GM21737 (cell line): ENCODE data around the gene ISY1.
"Not testable (repeated sequence)": the region's sequence is repeated elsewhere in the genome, so short reads cannot be mapped to it uniquely, and the experiment has no call there.

Source experiments
- ATAC-seq: cut with Tn5 transposase; IDR thresholded peaks from one replicate; pipeline ENCODE4 v1.9.1; 2021; ENCODE audit warnings: mild to moderate bottlenecking, moderate library complexity; ENCODE audit not compliant: unreplicated experiment

Gene ISY1

GRCh38 chr3:129088312-129088711 lies 72.6 kb downstream of the ISY1 start:
- ATAC-seq = not testable (repeated sequence)

DNA sequence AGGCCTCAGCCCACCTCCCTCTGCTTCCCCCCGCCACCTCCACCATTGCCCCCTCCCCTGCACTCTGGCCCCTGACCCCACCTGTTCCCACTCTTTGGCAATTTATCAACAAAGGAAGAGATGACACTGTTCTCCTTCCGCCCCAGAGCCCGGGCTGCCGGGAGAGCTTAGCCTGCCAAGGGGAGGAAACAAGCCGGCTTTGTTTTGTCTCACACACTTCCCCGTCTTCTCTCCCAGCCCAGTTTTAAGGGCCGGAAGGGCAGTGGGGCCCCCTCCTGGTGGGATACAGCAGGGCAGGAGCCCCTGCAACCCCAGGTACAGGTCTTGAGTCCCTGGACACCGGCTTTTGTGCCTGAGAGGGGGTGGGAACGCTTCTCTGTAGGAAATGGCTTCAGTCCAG lies 73.0 kb downstream of the ISY1 start:
- not testable (repeated sequence) for ATAC-seq

GRCh38 chr3:129087138-129087702 lies 73.6 kb downstream of the ISY1 start:
- no peak for ATAC-seq

- no peak for ATAC-seq
These were observed 75.0 kb downstream of the ISY1 start for GRCh38 chr3:129085818-129086217.

- ATAC-seq = no peak
These were observed 75.6 kb downstream of the ISY1 start for GRCh38 chr3:129085165-129085715.

- no peak for ATAC-seq
These were observed 76.4 kb downstream of the ISY1 start for GRCh38 chr3:129084501-129084900.

DNA sequence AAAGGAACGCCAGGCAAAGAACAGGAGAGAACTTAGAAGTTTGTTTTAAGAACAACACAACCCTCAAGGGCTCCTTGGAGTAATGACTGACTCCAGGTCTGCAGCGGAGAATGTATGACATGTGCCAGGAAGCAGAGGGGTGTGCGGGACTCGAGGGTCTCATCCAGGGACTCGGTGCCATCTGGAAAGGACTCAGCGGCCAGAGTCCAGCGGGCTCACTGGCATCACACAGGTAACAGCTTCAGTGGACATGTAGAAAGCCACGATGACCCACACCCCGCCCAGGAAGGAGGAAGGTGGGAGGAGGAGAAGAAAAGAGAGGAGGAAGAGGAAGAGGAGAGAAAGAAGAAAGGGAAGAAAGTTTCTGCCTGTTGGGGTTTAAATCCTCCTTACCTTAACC lies 78.8 kb downstream of the ISY1 start:
- no peak for ATAC-seq

- ATAC-seq = no peak
These were observed 79.4 kb downstream of the ISY1 start for GRCh38 chr3:129081503-129081902.

DNA sequence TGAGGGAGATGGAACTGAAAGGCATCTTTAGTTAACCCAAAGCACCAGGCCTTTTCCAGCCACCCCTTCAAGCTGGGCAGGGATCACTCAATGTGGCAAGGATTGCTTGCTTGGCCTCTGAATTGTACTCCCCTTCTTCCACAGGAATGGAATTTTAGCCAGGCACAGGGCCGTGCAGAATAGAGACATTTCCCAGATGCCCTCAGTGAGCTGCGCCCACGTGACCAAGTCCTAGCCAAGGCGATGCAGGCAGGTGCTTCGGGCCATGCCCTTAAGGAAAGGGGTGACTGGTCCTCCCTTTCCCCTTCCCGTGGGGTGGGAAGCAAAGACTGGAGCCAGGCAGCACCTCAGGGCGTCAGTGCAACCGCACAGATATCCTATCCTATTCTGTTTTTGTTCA lies 82.4 kb downstream of the ISY1 start:
- ATAC-seq = no peak
